Stomach smooth muscle (tissue), 2 donors: Measurements from ENCODE around the gene NEU1.
"Not testable (repeated sequence)": the region's sequence is repeated elsewhere in the genome, so short reads cannot be mapped to it uniquely, and the experiment has no call there.

Experiments
- H3K27ac ChIP-seq: one replicate; pipeline ENCODE4 v1.7.0; 2013; ENCODE audit warnings: mild to moderate bottlenecking, low read length, inconsistent platforms
- H3K27me3 ChIP-seq, 2 donors: one replicate each; pipeline ENCODE4 v1.7.0; 2013; ENCODE audit warnings: low read length in 2 of 2; ENCODE audit not compliant: insufficient read depth in 2 of 2, control insufficient read depth in 1 of 2
- H3K36me3 ChIP-seq, 2 donors: one replicate each; pipeline ENCODE4 v1.7.0; 2013; ENCODE audit warnings: low read length in 2 of 2; ENCODE audit not compliant: control insufficient read depth in 2 of 2, insufficient read depth in 2 of 2
- H3K4me1 ChIP-seq: one replicate; pipeline ENCODE4 v1.7.0; 2013; ENCODE audit warnings: low read length; ENCODE audit not compliant: control insufficient read depth, insufficient read depth
- H3K4me3 ChIP-seq, 2 donors: one replicate each; pipeline ENCODE4 v1.7.0; 2013; ENCODE audit warnings: low read length in 2 of 2
- H3K9ac ChIP-seq, 2 donors: one replicate each; pipeline ENCODE4 v1.7.0; 2013; ENCODE audit warnings: low read length in 2 of 2, mild to moderate bottlenecking in 1 of 2
- H3K9me3 ChIP-seq, 2 donors: one replicate each; pipeline ENCODE4 v1.7.0; 2013; ENCODE audit warnings: low read length in 2 of 2; ENCODE audit not compliant: control insufficient read depth in 2 of 2
- donor health status: healthy.
- donor health status: Pancreatic carcinoma.

NEU1 gene

GRCh38 chr6:31871046-31871659, 8.5 kb upstream of the NEU1 start:
- H3K27me3 ChIP-seq = peaks cover 0 to 2% of the 10 kb centered on the region in 2 donors
- H3K9ac ChIP-seq = no peak overlapping the region
- peaks cover 3% of the 10 kb centered on the region for H3K4me1 ChIP-seq

DNA sequence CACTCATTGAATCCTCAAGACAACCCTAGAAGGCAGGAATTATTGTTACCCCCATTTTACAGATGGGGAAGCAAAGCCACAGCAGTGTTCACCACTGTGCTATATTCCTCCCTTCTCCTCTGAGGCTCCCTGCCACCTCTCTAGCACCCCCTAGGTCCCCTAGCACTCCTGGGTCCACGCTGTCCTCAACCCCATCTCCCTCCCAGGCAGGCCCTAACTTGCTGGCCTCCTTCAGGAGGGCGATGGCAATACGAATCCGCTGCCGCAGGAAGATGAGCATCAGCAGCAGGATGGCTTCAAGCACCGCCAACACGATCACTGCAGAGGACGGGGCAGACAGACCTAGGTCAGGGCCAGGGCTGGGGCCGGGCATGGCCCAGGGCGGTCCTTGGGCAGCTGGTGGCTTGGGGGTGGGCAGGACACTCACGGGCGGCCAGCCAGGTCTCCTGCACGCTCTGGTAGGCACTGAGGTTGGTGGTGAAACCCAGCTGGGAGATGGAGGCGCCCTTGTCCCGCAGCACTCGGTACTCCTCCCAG, 7.8 kb upstream of the NEU1 start:
- Histone ChIP-seq H3K36me3 (no peaks in the 10 kb centered on the region), H3K4me3 (no peak overlapping the region), H3K27me3 (peaks cover 0 to 2% of the 10 kb centered on the region in 2 donors), H3K9me3 (no peaks in the 10 kb centered on the region), H3K27ac (no peak overlapping the region), H3K4me1 (peaks cover 4% of the 10 kb centered on the region), H3K9ac (no peak overlapping the region)

More at GRCh38 chr6:31871046-31871659, 8.5 kb upstream of the NEU1 start:
- no peak overlapping the region for H3K27ac ChIP-seq
- no peaks in the 10 kb centered on the region for H3K36me3 ChIP-seq
- no peak overlapping the region for H3K4me3 ChIP-seq
- H3K9me3 ChIP-seq = no peaks in the 10 kb centered on the region

- Histone ChIP-seq H3K4me1 (peaks cover 8% of the 10 kb centered on the region), H3K27ac (no peak overlapping the region), H3K27me3 (peaks cover 0 to 2% of the 10 kb centered on the region in 2 donors), H3K9me3 (no peaks in the 10 kb centered on the region), H3K36me3 (no peaks in the 10 kb centered on the region), H3K9ac (no peak overlapping the region), H3K4me3 (no peak overlapping the region)
Measured at GRCh38 chr6:31869343-31869742, 6.7 kb upstream of the NEU1 start.

DNA sequence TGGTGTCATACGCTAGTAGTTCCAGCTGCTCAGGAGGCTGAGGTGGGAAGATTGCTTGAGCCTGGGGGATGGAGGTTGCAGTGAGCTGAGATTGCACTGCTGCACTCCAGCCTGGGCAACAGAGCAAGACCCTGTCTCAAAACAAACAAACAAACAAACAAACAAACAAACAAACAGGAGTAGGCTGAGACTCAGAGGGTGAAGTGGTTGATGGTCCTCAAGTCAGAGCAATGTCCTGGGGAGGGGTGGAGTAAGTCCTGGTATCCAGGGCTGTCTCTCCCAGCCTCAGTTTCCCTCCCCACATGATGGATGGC, 6.0 kb upstream of the NEU1 start:
- H3K27me3 ChIP-seq, H3K36me3 ChIP-seq, H3K27ac ChIP-seq, H3K9me3 ChIP-seq, H3K4me3 ChIP-seq, H3K9ac ChIP-seq: not testable (repeated sequence)
- H3K4me1 ChIP-seq = peaks cover 12% of the 10 kb centered on the region

GRCh38 chr6:31865205-31866118, 2.8 kb upstream of the NEU1 start:
- Histone ChIP-seq H3K27ac (no peak overlapping the region), H3K4me1 (peaks cover 28% of the 10 kb centered on the region)

GRCh38 chr6:31864818-31865204, 2.2 kb upstream of the NEU1 start:
- H3K4me3 ChIP-seq = no peak overlapping the region
- H3K9ac ChIP-seq = no peak overlapping the region
- peaks cover 8 to 12% of the 10 kb centered on the region in 2 donors for H3K36me3 ChIP-seq
- H3K4me1 ChIP-seq = peaks cover 28% of the 10 kb centered on the region
- no peak overlapping the region for H3K27ac ChIP-seq
- no peaks in the 10 kb centered on the region for H3K9me3 ChIP-seq
- peaks cover 0 to 2% of the 10 kb centered on the region in 2 donors for H3K27me3 ChIP-seq

More at GRCh38 chr6:31865205-31866118, 2.8 kb upstream of the NEU1 start:
- Histone ChIP-seq H3K9ac (peak overlapping the region in 1 of 2 donors; percentile 21), H3K4me3 (no peak overlapping the region), H3K9me3 (no peaks in the 10 kb centered on the region), H3K36me3 (peaks cover 1 to 6% of the 10 kb centered on the region in 2 donors), H3K27me3 (peaks cover 0 to 2% of the 10 kb centered on the region in 2 donors)

- Histone ChIP-seq H3K27ac (peak overlapping the region; percentile 76), H3K4me3 (peak overlapping the region; percentile 65 to 82), H3K36me3 (peaks cover 14 to 19% of the 10 kb centered on the region in 2 donors), H3K9ac (peak overlapping the region; percentile 14 to 55), H3K4me1 (peaks cover 28% of the 10 kb centered on the region)
- not testable (repeated sequence) for H3K27me3 ChIP-seq, H3K9me3 ChIP-seq
Measured at GRCh38 chr6:31864123-31864562, 1.5 kb upstream of the NEU1 start.

GRCh38 chr6:31861919-31862343, 690 bp downstream of the NEU1 start:
- Histone ChIP-seq H3K27me3 (no peaks in the 10 kb centered on the region), H3K27ac (peak overlapping the region; percentile 80), H3K9me3 (no peaks in the 10 kb centered on the region), H3K4me1 (peaks cover 28% of the 10 kb centered on the region), H3K36me3 (peaks cover 24 to 30% of the 10 kb centered on the region in 2 donors), H3K9ac (peak overlapping the region; percentile 93 to 94), H3K4me3 (peak overlapping the region; percentile 88 to 95)

DNA sequence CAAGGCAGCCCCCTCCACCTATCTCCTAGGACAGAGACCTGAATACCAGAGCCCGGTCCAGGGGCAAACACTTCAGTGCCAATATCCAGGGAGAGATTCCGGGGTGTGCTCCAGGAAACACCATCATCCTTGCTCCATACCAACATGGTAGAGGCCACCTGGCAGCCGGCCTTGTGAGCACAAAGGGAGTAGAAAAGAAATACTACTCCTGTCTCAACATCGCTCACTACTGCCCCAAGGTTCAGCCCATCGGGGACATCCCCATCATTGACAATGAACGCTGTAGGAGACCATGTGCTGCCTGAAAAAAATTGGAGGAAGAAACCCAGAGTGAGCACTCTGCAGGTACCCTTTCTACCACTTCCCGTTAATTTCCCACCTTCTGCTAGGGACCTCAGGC, 1.5 kb downstream of the NEU1 start:
- no peak overlapping the region for H3K9ac ChIP-seq
- H3K27me3 ChIP-seq = no peaks in the 10 kb centered on the region
- H3K4me1 ChIP-seq = peaks cover 25% of the 10 kb centered on the region
- H3K9me3 ChIP-seq = no peaks in the 10 kb centered on the region
- no peak overlapping the region for H3K27ac ChIP-seq
- H3K4me3 ChIP-seq = no peak overlapping the region
- peaks cover 24 to 30% of the 10 kb centered on the region in 2 donors for H3K36me3 ChIP-seq

DNA sequence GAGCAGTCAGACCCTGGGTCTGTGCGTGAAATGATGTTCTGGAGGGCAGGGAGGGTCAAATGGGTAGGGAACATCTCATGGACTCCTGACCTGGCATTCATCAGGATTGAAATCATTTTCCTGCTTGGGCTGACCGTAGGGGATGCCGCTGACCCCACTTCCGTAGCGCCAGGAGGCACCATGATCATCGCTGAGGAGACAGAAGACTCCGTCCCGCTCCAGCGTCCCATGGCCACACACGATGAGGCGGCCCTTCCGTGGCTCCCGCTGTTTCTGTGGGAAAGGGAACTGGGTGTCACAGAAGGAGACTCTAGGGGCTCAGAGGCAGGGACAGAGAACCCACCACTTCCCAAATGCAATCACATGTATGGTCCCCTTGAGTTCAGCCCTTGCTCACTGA, 2.3 kb downstream of the NEU1 start:
- Histone ChIP-seq H3K4me3 (no peak overlapping the region), H3K9me3 (no peaks in the 10 kb centered on the region), H3K36me3 (peaks cover 24 to 30% of the 10 kb centered on the region in 2 donors), H3K4me1 (peaks cover 24% of the 10 kb centered on the region), H3K9ac (no peak overlapping the region), H3K27me3 (no peaks in the 10 kb centered on the region), H3K27ac (no peak overlapping the region)
